Endodermal cell (in vitro differentiated cells): ENCODE measurements around the gene MRC2. TPM values are rescaled to one million over a fixed set of nuclear protein-coding genes. Genes with fewer than 3 reads are reported as not detected.
A peak's percentile ranks its signal among the peaks of the same experiment; 100 is the strongest.
"Not testable (repeated sequence)": the region's sequence is repeated elsewhere in the genome, so short reads cannot be mapped to it uniquely, and the experiment has no call there.

ENCODE experiments used
- DNase-seq: peaks from one replicate; pipeline ENCODE4 v3.0.0-alpha.2; 2017
- H3K27ac ChIP-seq: 2 replicates; pipeline ENCODE4 v1.5.1; 2013; ENCODE audit warnings: mild to moderate bottlenecking, low read depth, low read length, moderate library complexity
- H3K27me3 ChIP-seq: 2 replicates; pipeline ENCODE4 v1.6.1; 2013; ENCODE audit warnings: mild to moderate bottlenecking, low read length, moderate library complexity; ENCODE audit not compliant: insufficient read depth, control insufficient read depth, poor library complexity, severe bottlenecking
- H3K36me3 ChIP-seq: 2 replicates; pipeline ENCODE4 v1.7.0; 2013; ENCODE audit warnings: mild to moderate bottlenecking, low read length, moderate library complexity; ENCODE audit not compliant: control insufficient read depth, insufficient read depth
- H3K4me1 ChIP-seq: one replicate; pipeline ENCODE4 v1.7.0; 2013; ENCODE audit warnings: low read length; ENCODE audit not compliant: control insufficient read depth, insufficient read depth
- H3K4me3 ChIP-seq: 2 replicates; pipeline ENCODE4 v1.5.1; 2013; ENCODE audit warnings: mild to moderate bottlenecking, low read length, moderate library complexity
- H3K9ac ChIP-seq: 2 replicates; pipeline ENCODE4 v1.6.1; 2013; ENCODE audit warnings: mild to moderate bottlenecking, low read length, moderate library complexity; ENCODE audit not compliant: poor library complexity, severe bottlenecking; ENCODE audit errors: extremely low read depth
- H3K9me3 ChIP-seq: 2 replicates; pipeline ENCODE4 v1.6.1; 2013; ENCODE audit warnings: mild to moderate bottlenecking, low read length, moderate library complexity; ENCODE audit not compliant: control insufficient read depth
- H3K27ac Mint-ChIP-seq: 2 replicates; pipeline ENCODE4 v1.8.0; 2020; ENCODE audit warnings: mixed read lengths
- H3K27me3 Mint-ChIP-seq: 2 replicates; pipeline ENCODE4 v1.8.0; 2021; ENCODE audit warnings: mild to moderate bottlenecking, mixed read lengths; ENCODE audit not compliant: insufficient read depth
- H3K36me3 Mint-ChIP-seq: 2 replicates; pipeline ENCODE4 v1.8.0; 2020; ENCODE audit warnings: low read depth, mixed read lengths
- H3K4me1 Mint-ChIP-seq: 2 replicates; pipeline ENCODE4 v1.8.0; 2020; ENCODE audit warnings: mixed read lengths
- H3K4me3 Mint-ChIP-seq: 2 replicates; pipeline ENCODE4 v1.8.0; 2020; ENCODE audit warnings: mild to moderate bottlenecking, moderate library complexity, mixed read lengths
- H3K9me3 Mint-ChIP-seq: 2 replicates; pipeline ENCODE4 v1.8.0; 2020; ENCODE audit warnings: mild to moderate bottlenecking, mixed read lengths
- WGBS, 2 experiments: methylation state at CpG; one replicate each; pipeline versions ENCODE4 v1.1.5 to v1.1.7; 2013; ENCODE audit warnings: missing lambda C conversion rate in 2 of 2, mixed read lengths in 1 of 2; ENCODE audit not compliant: insufficient coverage in 1 of 2, insufficient read length in 1 of 2; 5-methylcytosine and 5-hydroxymethylcytosine counted together
- total RNA-seq, 2 donors: library from RNA; stranded (reverse); fragmentation: NEBNext Ultra II Directional in 1 of 2; extraction: Animal tissue kit (Norgen Biotek cat#: 25700) in 1 of 2; gene quantifications; 2 replicates in 1 of 2; 3 replicates in 1 of 2; pipeline ENCODE4 v1.2.1, GENCODE V29; 2021
- TF ChIP-seq, protein P1 (sequence below): fragments of 200-600 bp; sonication (generic); conservative IDR thresholded peaks from 2 replicates; pipeline ENCODE4 v1.5.0; 2021; ENCODE audit warnings: antibody characterized with exemption, mild to moderate bottlenecking

Gene MRC2
- total RNA-seq, 2 donors from 2014 or later: 103 to 165 TPM

DNA sequence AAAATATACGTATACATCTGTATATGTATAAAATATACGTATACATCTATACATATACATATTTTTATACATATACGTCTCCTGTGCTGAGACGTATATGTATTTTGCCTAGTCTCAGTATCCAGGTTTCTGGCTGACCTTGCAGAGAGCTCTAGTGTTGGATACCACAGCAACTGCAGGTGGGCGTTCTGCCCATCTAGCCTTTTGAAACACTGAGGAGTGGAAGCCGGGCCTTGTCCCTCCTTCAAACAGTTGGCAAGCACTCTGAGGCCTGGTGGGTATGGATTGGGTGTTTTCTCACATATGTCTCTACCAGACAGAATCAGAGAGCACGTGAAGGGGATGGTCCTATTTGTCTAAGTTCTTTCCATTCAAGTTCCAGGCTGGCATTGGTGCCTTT, 39.4 kb upstream of the MRC2 start:
- peaks cover 53% of the 10 kb centered on the region for H3K36me3 Mint-ChIP-seq
- H3K27ac Mint-ChIP-seq: peak overlapping the region; percentile 6
- 95 to 97% methylated on average over 3 to 6 of the region's 7 CpGs for WGBS, 2 experiments

DNA sequence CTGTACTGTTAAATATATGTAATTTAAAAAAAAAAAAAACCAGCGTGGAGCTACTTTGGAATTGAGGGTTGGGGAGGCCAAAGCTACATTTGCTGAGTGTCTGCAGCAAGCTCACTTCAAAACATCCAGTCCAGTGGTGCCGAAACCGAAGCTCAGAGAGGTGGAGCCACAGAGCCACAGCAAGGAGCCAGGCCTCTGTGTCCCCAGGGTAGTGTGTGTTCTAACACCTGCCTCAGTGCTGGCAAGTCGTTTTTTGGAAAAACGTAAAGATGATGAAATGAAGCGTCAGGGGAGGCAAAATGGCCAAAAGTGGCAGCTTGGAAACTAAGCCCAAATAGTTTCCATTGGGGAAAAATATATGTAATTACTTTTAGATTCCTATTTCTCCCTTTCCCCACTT, 36.1 kb upstream of the MRC2 start:
- Histone ChIP-seq H3K4me1 (no peaks in the 10 kb centered on the region), H3K4me3 (no peak overlapping the region), H3K27ac (no peak overlapping the region), H3K9me3 (peaks cover 23% of the 10 kb centered on the region), H3K27me3 (no peaks in the 10 kb centered on the region), H3K36me3 (peaks cover 75% of the 10 kb centered on the region), H3K9ac (no peak overlapping the region)
- Mint-ChIP-seq H3K9me3 (peaks cover 9% of the 10 kb centered on the region), H3K4me3 (no peak overlapping the region), H3K27me3 (no peaks in the 10 kb centered on the region), H3K27ac (no peak overlapping the region), H3K36me3 (peaks cover 53% of the 10 kb centered on the region), H3K4me1 (no peaks in the 10 kb centered on the region)
- no peak for DNase-seq
- 86 to 88% methylated on average over 4 to 6 of the region's 6 CpGs for WGBS, 2 experiments
- TF ChIP-seq, protein P1, sequence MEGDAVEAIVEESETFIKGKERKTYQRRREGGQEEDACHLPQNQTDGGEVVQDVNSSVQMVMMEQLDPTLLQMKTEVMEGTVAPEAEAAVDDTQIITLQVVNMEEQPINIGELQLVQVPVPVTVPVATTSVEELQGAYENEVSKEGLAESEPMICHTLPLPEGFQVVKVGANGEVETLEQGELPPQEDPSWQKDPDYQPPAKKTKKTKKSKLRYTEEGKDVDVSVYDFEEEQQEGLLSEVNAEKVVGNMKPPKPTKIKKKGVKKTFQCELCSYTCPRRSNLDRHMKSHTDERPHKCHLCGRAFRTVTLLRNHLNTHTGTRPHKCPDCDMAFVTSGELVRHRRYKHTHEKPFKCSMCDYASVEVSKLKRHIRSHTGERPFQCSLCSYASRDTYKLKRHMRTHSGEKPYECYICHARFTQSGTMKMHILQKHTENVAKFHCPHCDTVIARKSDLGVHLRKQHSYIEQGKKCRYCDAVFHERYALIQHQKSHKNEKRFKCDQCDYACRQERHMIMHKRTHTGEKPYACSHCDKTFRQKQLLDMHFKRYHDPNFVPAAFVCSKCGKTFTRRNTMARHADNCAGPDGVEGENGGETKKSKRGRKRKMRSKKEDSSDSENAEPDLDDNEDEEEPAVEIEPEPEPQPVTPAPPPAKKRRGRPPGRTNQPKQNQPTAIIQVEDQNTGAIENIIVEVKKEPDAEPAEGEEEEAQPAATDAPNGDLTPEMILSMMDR: no peak

More for the DNA sequence above, 39.4 kb upstream of the MRC2 start:
- Histone ChIP-seq H3K4me1 (no peaks in the 10 kb centered on the region), H3K27me3 (no peaks in the 10 kb centered on the region), H3K27ac (no peak overlapping the region), H3K4me3 (no peak overlapping the region), H3K36me3 (peaks cover 79% of the 10 kb centered on the region), H3K9ac (no peak overlapping the region), H3K9me3 (no peaks in the 10 kb centered on the region)
- Mint-ChIP-seq H3K9me3 (no peaks in the 10 kb centered on the region), H3K27me3 (no peaks in the 10 kb centered on the region), H3K4me1 (no peaks in the 10 kb centered on the region), H3K4me3 (no peak overlapping the region)
- no peak for DNase-seq
- TF ChIP-seq, protein P1: no peak

DNA sequence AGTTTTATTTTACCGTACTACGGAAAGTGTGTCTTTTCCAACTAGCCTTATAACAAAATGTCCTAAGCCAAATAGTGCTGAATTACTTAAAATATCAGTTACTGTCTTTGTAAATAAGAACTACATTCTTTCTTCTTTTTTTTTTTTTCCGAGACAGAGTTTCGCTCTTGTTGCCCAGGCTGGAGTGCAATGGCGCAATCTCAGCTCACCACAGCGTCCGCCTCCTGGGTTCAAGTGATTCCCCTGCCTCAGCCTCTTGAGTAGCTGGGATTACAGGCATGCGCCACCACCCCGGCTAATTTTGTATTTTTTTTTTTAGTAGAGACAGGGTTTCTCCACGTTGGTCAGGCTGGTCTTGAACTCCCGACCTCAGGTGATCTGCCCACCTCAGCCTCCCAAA, 35.6 kb upstream of the MRC2 start:
- H3K4me1 ChIP-seq, H3K4me3 ChIP-seq, H3K27ac Mint-ChIP-seq, DNase-seq, H3K27me3 Mint-ChIP-seq, H3K4me3 Mint-ChIP-seq, H3K4me1 Mint-ChIP-seq, H3K9ac ChIP-seq, H3K27ac ChIP-seq, H3K27me3 ChIP-seq: not testable (repeated sequence)
- Mint-ChIP-seq H3K36me3 (peaks cover 55% of the 10 kb centered on the region), H3K9me3 (peaks cover 14% of the 10 kb centered on the region)
- peaks cover 78% of the 10 kb centered on the region for H3K36me3 ChIP-seq
- peaks cover 28% of the 10 kb centered on the region for H3K9me3 ChIP-seq
- WGBS, 2 experiments: 88 to 100% methylated on average over 4 to 11 of the region's 11 CpGs
